Liver (tissue), 9 donors: ENCODE measurements around the gene DCBLD2. TPM values are rescaled to one million over a fixed set of nuclear protein-coding genes. Genes with fewer than 3 reads are reported as not detected.

Source experiments
- DNase-seq: peaks from one replicate; pipeline ENCODE4 v3.0.0-alpha.2; 2017; ENCODE audit warnings: low spot score
- H3K27ac ChIP-seq, 2 donors: one replicate each; pipeline ENCODE4 v1.7.0; 2013; ENCODE audit warnings: inconsistent platforms in 2 of 2, low read length in 2 of 2, control low read depth in 1 of 2, low read depth in 1 of 2, mild to moderate bottlenecking in 1 of 2
- H3K27me3 ChIP-seq, 4 donors: one replicate each; pipeline versions ENCODE4 v1.6.1 to v1.7.0; 2013; ENCODE audit warnings: low read length in 3 of 4, inconsistent platforms in 1 of 4, mild to moderate bottlenecking in 1 of 4, moderate library complexity in 1 of 4; ENCODE audit not compliant: control insufficient read depth in 4 of 4, insufficient read depth in 4 of 4
- H3K36me3 ChIP-seq, 4 donors: one replicate each; pipeline versions ENCODE4 v1.6.1 to v1.7.0; 2013; ENCODE audit warnings: low read length in 3 of 4, mild to moderate bottlenecking in 3 of 4, low read depth in 1 of 4, moderate library complexity in 1 of 4; ENCODE audit not compliant: control insufficient read depth in 4 of 4, insufficient read depth in 3 of 4
- H3K4me1 ChIP-seq, 4 donors: one replicate each; pipeline versions ENCODE4 v1.6.1 to v1.7.0; 2013; ENCODE audit warnings: low read length in 3 of 4, mild to moderate bottlenecking in 3 of 4, moderate library complexity in 1 of 4; ENCODE audit not compliant: control insufficient read depth in 4 of 4, insufficient read depth in 4 of 4
- H3K4me3 ChIP-seq, 3 donors: one replicate each; pipeline versions ENCODE4 v1.6.1 to v1.7.0; 2013; ENCODE audit warnings: low read length in 3 of 3, control low read depth in 1 of 3, low read depth in 1 of 3, mild to moderate bottlenecking in 1 of 3
- H3K9ac ChIP-seq, 2 donors: one replicate each; pipeline ENCODE4 v1.7.0; 2013; ENCODE audit warnings: low read length in 2 of 2, mild to moderate bottlenecking in 2 of 2, moderate library complexity in 2 of 2, control low read depth in 1 of 2, low read depth in 1 of 2
- H3K9me3 ChIP-seq, 4 donors: one replicate each; pipeline versions ENCODE4 v1.6.1 to v1.7.0; 2013; ENCODE audit warnings: low read length in 3 of 4; ENCODE audit not compliant: control insufficient read depth in 4 of 4
- FOXA1 ChIP-seq: IDR thresholded peaks from 2 replicates; pipeline ENCODE4 v1.6.1; 2016; ENCODE audit warnings: antibody characterized with exemption
- FOXA2 ChIP-seq: IDR thresholded peaks from 2 replicates; pipeline ENCODE4 v1.6.1; 2016; ENCODE audit warnings: antibody characterized with exemption
- GABPA ChIP-seq, 2 donors: IDR thresholded peaks in 1 of 2; conservative IDR thresholded peaks in 1 of 2; 2 replicates each; pipeline ENCODE4 v1.6.1; 2016; ENCODE audit warnings: antibody characterized with exemption in 2 of 2, mild to moderate bottlenecking in 1 of 2, moderate library complexity in 1 of 2
- HNF4G ChIP-seq: IDR thresholded peaks from 2 replicates; pipeline ENCODE4 v1.6.1; 2016; ENCODE audit warnings: antibody characterized with exemption
- JUND ChIP-seq, 2 donors: IDR thresholded peaks; 2 replicates each; pipeline ENCODE4 v1.6.1; 2016; ENCODE audit warnings: antibody characterized with exemption in 2 of 2
- RAD21 ChIP-seq, 2 donors: IDR thresholded peaks; 2 replicates each; pipeline ENCODE4 v1.6.1; 2016; ENCODE audit warnings: antibody characterized with exemption in 2 of 2, mild to moderate bottlenecking in 2 of 2
- RXRA ChIP-seq, 2 donors: IDR thresholded peaks; 2 replicates each; pipeline ENCODE4 v1.6.1; 2017 to 2018; ENCODE audit warnings: antibody characterized with exemption in 2 of 2, mild to moderate bottlenecking in 1 of 2
- SP1 ChIP-seq: IDR thresholded peaks from 2 replicates; pipeline ENCODE4 v1.6.1; 2018; ENCODE audit warnings: antibody characterized with exemption, mild to moderate bottlenecking
- TAF1 ChIP-seq: conservative IDR thresholded peaks from 2 replicates; pipeline ENCODE4 v1.6.1; 2016; ENCODE audit warnings: antibody characterized with exemption, mild to moderate bottlenecking
- YY1 ChIP-seq: IDR thresholded peaks from 2 replicates; pipeline ENCODE4 v1.6.1; 2016; ENCODE audit warnings: antibody characterized with exemption, mild to moderate bottlenecking
- WGBS: extraction: QIAGEN DNeasy Blood & Tissue Kit; methylation state at CpG from one replicate; pipeline ENCODE4 v1.1.7; 2013; 5-methylcytosine and 5-hydroxymethylcytosine counted together
- polyA plus RNA-seq, 2 donors: library from polyadenylated mRNA; stranded (reverse) in 1 of 2; unstranded in 1 of 2; fragments of 200-250 nt in 1 of 2; fragments of >200 nt in 1 of 2; fragmentation: Nextera tagmentation in 1 of 2; extraction: Ambion mirVana in 1 of 2; gene quantifications; one replicate each; pipeline versions ENCODE4 v1.2.1 to v1.2.3, GENCODE V29; 2013 to 2015
- total RNA-seq, 2 donors: library from RNA; depleted of rRNA; stranded (reverse); fragments of >200 nt; gene quantifications; one replicate each; pipeline ENCODE4 v1.2.3, GENCODE V29; 2014
- TF ChIP-seq, protein P1 (sequence below): IDR thresholded peaks from 2 replicates; pipeline ENCODE4 v1.6.1; 2016; ENCODE audit warnings: antibody characterized with exemption
- TF ChIP-seq, protein P2 (sequence below): IDR thresholded peaks from 2 replicates; pipeline ENCODE4 v1.6.1; 2016; ENCODE audit warnings: antibody characterized with exemption
- TF ChIP-seq, protein P3 (sequence below): fragments of 150-350 bp; IDR thresholded peaks from 2 replicates; pipeline ENCODE4 v1.5.1; 2017; ENCODE audit warnings: improper control_type of control experiment, low read depth, low read length; ENCODE audit not compliant: missing input control
- TF ChIP-seq, protein P4 (sequence below): IDR thresholded peaks from 2 replicates; pipeline ENCODE4 v1.6.1; 2016; ENCODE audit warnings: antibody characterized with exemption
- TF ChIP-seq, protein P5 (sequence below): IDR thresholded peaks from 2 replicates; pipeline ENCODE4 v1.6.1; 2016; ENCODE audit warnings: antibody characterized with exemption, mild to moderate bottlenecking
- donor health status: healthy.
- donor health status: healthy.
- donor health status: healthy.
- donor health status: healthy.
- donor health status: healthy.

Gene DCBLD2
- total and polyA plus RNA-seq, 4 donors, result 4.7 to 14.7 (median 9.1) TPM

DNA sequence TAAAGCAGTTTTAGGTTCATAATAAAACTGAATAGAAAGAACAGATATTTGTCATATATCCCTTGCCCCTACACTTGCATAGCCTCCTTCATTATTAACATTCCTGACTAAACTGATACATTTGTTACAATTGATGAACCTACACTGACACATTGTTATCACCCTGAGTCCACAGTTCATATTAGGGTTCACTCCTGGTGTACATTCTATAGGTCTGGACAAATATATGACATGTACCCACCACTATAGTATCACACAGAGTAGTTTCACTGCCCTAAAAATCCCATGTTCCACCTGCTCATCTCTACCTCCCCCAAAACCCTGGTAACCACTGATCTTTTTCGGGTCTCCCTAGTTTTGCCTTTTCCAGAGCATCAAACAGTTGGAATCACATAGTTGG lies 13.8 kb downstream of the DCBLD2 start:
- H3K9me3 ChIP-seq, result no peaks in the 10 kb centered on the region
- H3K9ac ChIP-seq, result no peak overlapping the region
- H3K4me1 ChIP-seq, result peaks cover 0 to 5% (median 0%) of the 10 kb centered on the region in 4 donors
- 93% methylated on average over 1 of the region's 1 CpG for WGBS
- H3K27me3 ChIP-seq, result no peaks in the 10 kb centered on the region
- DNase-seq, result no peak
- H3K36me3 ChIP-seq, result no peaks in the 10 kb centered on the region
- no peak for TF ChIP-seq JUND (IDR thresholded peaks at IDR 0.05)
- TF ChIP-seq, protein P1, sequence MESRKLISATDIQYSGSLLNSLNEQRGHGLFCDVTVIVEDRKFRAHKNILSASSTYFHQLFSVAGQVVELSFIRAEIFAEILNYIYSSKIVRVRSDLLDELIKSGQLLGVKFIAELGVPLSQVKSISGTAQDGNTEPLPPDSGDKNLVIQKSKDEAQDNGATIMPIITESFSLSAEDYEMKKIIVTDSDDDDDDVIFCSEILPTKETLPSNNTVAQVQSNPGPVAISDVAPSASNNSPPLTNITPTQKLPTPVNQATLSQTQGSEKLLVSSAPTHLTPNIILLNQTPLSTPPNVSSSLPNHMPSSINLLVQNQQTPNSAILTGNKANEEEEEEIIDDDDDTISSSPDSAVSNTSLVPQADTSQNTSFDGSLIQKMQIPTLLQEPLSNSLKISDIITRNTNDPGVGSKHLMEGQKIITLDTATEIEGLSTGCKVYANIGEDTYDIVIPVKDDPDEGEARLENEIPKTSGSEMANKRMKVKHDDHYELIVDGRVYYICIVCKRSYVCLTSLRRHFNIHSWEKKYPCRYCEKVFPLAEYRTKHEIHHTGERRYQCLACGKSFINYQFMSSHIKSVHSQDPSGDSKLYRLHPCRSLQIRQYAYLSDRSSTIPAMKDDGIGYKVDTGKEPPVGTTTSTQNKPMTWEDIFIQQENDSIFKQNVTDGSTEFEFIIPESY, result no peak
- TF ChIP-seq, protein P2, sequence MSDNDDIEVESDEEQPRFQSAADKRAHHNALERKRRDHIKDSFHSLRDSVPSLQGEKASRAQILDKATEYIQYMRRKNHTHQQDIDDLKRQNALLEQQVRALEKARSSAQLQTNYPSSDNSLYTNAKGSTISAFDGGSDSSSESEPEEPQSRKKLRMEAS, result no peak
- TF ChIP-seq HNF4G, result no peak
- TF ChIP-seq FOXA1, result no peak
- TF ChIP-seq, protein P3, sequence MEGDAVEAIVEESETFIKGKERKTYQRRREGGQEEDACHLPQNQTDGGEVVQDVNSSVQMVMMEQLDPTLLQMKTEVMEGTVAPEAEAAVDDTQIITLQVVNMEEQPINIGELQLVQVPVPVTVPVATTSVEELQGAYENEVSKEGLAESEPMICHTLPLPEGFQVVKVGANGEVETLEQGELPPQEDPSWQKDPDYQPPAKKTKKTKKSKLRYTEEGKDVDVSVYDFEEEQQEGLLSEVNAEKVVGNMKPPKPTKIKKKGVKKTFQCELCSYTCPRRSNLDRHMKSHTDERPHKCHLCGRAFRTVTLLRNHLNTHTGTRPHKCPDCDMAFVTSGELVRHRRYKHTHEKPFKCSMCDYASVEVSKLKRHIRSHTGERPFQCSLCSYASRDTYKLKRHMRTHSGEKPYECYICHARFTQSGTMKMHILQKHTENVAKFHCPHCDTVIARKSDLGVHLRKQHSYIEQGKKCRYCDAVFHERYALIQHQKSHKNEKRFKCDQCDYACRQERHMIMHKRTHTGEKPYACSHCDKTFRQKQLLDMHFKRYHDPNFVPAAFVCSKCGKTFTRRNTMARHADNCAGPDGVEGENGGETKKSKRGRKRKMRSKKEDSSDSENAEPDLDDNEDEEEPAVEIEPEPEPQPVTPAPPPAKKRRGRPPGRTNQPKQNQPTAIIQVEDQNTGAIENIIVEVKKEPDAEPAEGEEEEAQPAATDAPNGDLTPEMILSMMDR, result no peak
- TF ChIP-seq YY1, result no peak
- TF ChIP-seq RAD21 (IDR thresholded peaks at IDR 0.05), result no peak
- TF ChIP-seq RXRA (IDR thresholded peaks at IDR 0.05), result no peak
- TF ChIP-seq SP1, result no peak
- no peak overlapping the region for H3K4me3 ChIP-seq
- no peak overlapping the region for H3K27ac ChIP-seq

DNA sequence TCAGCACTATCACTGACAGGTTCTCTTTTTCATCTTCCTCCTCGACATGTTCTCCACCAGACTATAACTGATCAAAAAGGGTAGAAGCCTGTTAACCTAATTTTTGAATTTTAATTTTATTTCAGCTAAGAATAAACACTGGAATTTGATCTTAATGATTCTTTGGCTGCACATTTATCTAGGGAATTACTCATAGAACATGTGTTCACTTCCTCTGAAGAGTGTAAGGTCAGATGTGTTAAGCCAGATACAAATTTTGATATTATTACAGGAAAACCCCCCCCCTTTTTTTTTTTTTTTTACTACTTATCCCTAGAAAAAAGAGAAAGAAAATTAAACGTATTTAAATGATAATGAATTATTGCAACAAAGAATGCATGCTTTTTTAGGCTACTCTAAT lies 15.0 kb downstream of the DCBLD2 start:
- H3K27me3 ChIP-seq, result no peaks in the 10 kb centered on the region
- WGBS, result 84% methylated on average over 2 of the region's 2 CpGs
- H3K4me3 ChIP-seq, result no peak overlapping the region
- no peak overlapping the region for H3K27ac ChIP-seq
- no peak overlapping the region for H3K9ac ChIP-seq
- H3K4me1 ChIP-seq, result no peaks in the 10 kb centered on the region
- TF ChIP-seq GABPA (IDR thresholded peaks at IDR 0.05 in 1 of 2, conservative IDR thresholded peaks at IDR 0.05 in 1 of 2) (no peak), RAD21 (IDR thresholded peaks at IDR 0.05) (no peak), FOXA1 (no peak), FOXA2 (no peak), YY1 (no peak), TAF1 (no peak), SP1 (no peak), HNF4G (no peak), RXRA (IDR thresholded peaks at IDR 0.05) (no peak)
- TF ChIP-seq, protein P2, result no peak
- TF ChIP-seq, protein P4, sequence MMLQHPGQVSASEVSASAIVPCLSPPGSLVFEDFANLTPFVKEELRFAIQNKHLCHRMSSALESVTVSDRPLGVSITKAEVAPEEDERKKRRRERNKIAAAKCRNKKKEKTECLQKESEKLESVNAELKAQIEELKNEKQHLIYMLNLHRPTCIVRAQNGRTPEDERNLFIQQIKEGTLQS, result no peak
- TF ChIP-seq, protein P5, sequence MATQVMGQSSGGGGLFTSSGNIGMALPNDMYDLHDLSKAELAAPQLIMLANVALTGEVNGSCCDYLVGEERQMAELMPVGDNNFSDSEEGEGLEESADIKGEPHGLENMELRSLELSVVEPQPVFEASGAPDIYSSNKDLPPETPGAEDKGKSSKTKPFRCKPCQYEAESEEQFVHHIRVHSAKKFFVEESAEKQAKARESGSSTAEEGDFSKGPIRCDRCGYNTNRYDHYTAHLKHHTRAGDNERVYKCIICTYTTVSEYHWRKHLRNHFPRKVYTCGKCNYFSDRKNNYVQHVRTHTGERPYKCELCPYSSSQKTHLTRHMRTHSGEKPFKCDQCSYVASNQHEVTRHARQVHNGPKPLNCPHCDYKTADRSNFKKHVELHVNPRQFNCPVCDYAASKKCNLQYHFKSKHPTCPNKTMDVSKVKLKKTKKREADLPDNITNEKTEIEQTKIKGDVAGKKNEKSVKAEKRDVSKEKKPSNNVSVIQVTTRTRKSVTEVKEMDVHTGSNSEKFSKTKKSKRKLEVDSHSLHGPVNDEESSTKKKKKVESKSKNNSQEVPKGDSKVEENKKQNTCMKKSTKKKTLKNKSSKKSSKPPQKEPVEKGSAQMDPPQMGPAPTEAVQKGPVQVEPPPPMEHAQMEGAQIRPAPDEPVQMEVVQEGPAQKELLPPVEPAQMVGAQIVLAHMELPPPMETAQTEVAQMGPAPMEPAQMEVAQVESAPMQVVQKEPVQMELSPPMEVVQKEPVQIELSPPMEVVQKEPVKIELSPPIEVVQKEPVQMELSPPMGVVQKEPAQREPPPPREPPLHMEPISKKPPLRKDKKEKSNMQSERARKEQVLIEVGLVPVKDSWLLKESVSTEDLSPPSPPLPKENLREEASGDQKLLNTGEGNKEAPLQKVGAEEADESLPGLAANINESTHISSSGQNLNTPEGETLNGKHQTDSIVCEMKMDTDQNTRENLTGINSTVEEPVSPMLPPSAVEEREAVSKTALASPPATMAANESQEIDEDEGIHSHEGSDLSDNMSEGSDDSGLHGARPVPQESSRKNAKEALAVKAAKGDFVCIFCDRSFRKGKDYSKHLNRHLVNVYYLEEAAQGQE, result no peak
- TF ChIP-seq, protein P3, result no peak
- H3K36me3 ChIP-seq, result no peaks in the 10 kb centered on the region
- no peak for DNase-seq
- H3K9me3 ChIP-seq, result no peaks in the 10 kb centered on the region
